K562 (cell line): ENCODE results near the gene HPCAL1. TPM values are rescaled to one million over a fixed set of nuclear protein-coding genes. Genes with fewer than 3 reads are reported as not detected.

Experiments
- CXXC5 ChIP-seq: fragments of 250-450 bp; sonication (Bioruptor Pico); IDR thresholded peaks from 2 replicates; pipeline ENCODE4 v1.8.0; 2022; ENCODE audit warnings: inconsistent platforms, mild to moderate bottlenecking, moderate library complexity
- MAFG ChIP-seq: fragments of 450-650 bp; conservative IDR thresholded peaks from 2 replicates; pipeline ENCODE4 v1.6.1; 2016; ENCODE audit warnings: missing genetic modification characterization, missing compliant biosample characterization
- RAD21 ChIP-seq, 2 experiments: fragments of 250-450 bp in 1 of 2; fragments of 450-650 bp in 1 of 2; sonication (Bioruptor Pico) in 1 of 2; formaldehyde crosslinking in 1 of 2; IDR thresholded peaks in 1 of 2; conservative IDR thresholded peaks in 1 of 2; 2 replicates each; pipeline versions ENCODE4 v1.4.0 to v1.8.0; 2020 to 2022; ENCODE audit warnings: mild to moderate bottlenecking in 2 of 2, moderate library complexity in 1 of 2
- TAF15 ChIP-seq: fragments of 200-400 bp; formaldehyde crosslinking; IDR thresholded peaks from 2 replicates; pipeline ENCODE4 v1.6.1; 2017; ENCODE audit warnings: mild to moderate bottlenecking, low read depth, low read length, moderate library complexity
- TEAD1 ChIP-seq, 2 experiments: fragments of 450-650 bp in 1 of 2; sonication (generic) in 1 of 2; formaldehyde crosslinking; IDR thresholded peaks; 2 replicates each; pipeline versions ENCODE4 v1.4.0 to v1.8.0; 2020 to 2022; ENCODE audit warnings: mild to moderate bottlenecking in 2 of 2, missing genetic modification reagents in 1 of 2
- polyA plus RNA-seq, 8 experiments: library from polyadenylated mRNA; depleted of rRNA in 4 of 8; stranded (reverse) in 5 of 8; unstranded in 3 of 8; fragments of >200 nt; fragmentation: Nextera tagmentation in 2 of 8; fragmentation: Illumina TruSeq in 1 of 8; extraction: Ambion mirVana in 2 of 8; extraction: Trizol in 1 of 8; gene quantifications; 2 replicates each; pipeline versions ENCODE4 v1.2.1 to v1.2.3, GENCODE V29; 2011 to 2014; ENCODE audit warnings: inconsistent platforms in 1 of 8, missing spikeins in 1 of 8
- total RNA-seq, 7 experiments: library from RNA; depleted of rRNA in 6 of 7; stranded (reverse); fragments of >200 nt in 6 of 7; fragmentation: Illumina TruSeq in 2 of 7; extraction: Trizol in 2 of 7; gene quantifications; 2 replicates each; pipeline versions ENCODE4 v1.2.1 to v1.2.3, GENCODE V29; 2011 to 2021; ENCODE audit warnings: low replicate concordance in 1 of 7
- TF ChIP-seq, protein P1 (sequence below), 3 experiments: IDR thresholded peaks in 2 of 3; conservative IDR thresholded peaks in 1 of 3; 2 replicates each; pipeline ENCODE4 v1.5.1; 2011 to 2012; ENCODE audit warnings: low read length in 3 of 3, mild to moderate bottlenecking in 3 of 3, control low read depth in 2 of 3, improper control_type of control experiment in 1 of 3, inconsistent platforms in 1 of 3, low read depth in 1 of 3, mixed read lengths in 1 of 3, moderate library complexity in 1 of 3; ENCODE audit not compliant: insufficient read depth in 2 of 3
- TF ChIP-seq, protein P2 (sequence below): IDR thresholded peaks from 2 replicates; pipeline ENCODE4 v1.6.1; 2011; ENCODE audit warnings: borderline replicate concordance, low read depth, mild to moderate bottlenecking, moderate library complexity, low read length; ENCODE audit not compliant: insufficient read depth, poor library complexity, severe bottlenecking

The HPCAL1 gene
- total and polyA plus RNA-seq, 9 of the 15 experiments (the other 6 are each of a cell fraction or from before 2014, with no cell fraction given): 2.7 to 65.5 (median 23.9) TPM

DNA sequence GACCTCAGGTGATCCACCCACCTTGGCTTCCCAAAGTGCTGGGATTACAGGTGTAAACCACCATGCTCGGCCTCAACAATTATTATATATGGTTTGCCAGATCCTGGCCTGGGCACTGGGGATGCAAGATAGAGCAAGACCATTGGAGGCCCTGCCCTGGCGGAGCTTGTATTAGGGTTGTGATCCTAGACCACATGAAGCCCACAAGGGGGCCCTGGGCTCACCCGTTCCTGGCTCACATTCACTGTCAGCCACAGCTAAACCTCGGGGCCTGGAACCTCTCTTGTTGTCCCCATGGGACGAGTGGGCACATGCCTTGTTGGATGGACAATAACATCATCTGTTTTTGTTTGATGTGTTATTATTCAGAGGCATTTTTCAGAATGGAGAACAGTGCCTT lies 14.9 kb downstream of the HPCAL1 start (continued):
- TF ChIP-seq CXXC5 (CRISPR knock-in tag) (0 out of 2 replicates have a peak, but pooled peaks have one; percentile 16), TEAD1 (CRISPR knock-in tag; IDR thresholded peaks at IDR 0.05) (0 out of 4 replicates have a peak, but pooled peaks of 1 of the 2 experiments have one; percentile 30), MAFG (no peak), RAD21 (CRISPR knock-in tag; conservative IDR thresholded peaks at IDR 0.05 in 1 of 2, IDR thresholded peaks at IDR 0.05 in 1 of 2) (peak in 1 of 2 experiments; percentile 26; a peak in 1 of 4 replicates), TAF15 (no peak)
- TF ChIP-seq, protein P1, sequence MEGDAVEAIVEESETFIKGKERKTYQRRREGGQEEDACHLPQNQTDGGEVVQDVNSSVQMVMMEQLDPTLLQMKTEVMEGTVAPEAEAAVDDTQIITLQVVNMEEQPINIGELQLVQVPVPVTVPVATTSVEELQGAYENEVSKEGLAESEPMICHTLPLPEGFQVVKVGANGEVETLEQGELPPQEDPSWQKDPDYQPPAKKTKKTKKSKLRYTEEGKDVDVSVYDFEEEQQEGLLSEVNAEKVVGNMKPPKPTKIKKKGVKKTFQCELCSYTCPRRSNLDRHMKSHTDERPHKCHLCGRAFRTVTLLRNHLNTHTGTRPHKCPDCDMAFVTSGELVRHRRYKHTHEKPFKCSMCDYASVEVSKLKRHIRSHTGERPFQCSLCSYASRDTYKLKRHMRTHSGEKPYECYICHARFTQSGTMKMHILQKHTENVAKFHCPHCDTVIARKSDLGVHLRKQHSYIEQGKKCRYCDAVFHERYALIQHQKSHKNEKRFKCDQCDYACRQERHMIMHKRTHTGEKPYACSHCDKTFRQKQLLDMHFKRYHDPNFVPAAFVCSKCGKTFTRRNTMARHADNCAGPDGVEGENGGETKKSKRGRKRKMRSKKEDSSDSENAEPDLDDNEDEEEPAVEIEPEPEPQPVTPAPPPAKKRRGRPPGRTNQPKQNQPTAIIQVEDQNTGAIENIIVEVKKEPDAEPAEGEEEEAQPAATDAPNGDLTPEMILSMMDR (IDR thresholded peaks at IDR 0.05 in 2 of 3, conservative IDR thresholded peaks at IDR 0.05 in 1 of 3; ENCODE audit: insufficient read depth in 2 of 3, low read depth in 1 of 3, low read length in 3 of 3): peak; percentile 27 to 38 (median 36); a peak in 3 of 6 replicates
- TF ChIP-seq, protein P2, sequence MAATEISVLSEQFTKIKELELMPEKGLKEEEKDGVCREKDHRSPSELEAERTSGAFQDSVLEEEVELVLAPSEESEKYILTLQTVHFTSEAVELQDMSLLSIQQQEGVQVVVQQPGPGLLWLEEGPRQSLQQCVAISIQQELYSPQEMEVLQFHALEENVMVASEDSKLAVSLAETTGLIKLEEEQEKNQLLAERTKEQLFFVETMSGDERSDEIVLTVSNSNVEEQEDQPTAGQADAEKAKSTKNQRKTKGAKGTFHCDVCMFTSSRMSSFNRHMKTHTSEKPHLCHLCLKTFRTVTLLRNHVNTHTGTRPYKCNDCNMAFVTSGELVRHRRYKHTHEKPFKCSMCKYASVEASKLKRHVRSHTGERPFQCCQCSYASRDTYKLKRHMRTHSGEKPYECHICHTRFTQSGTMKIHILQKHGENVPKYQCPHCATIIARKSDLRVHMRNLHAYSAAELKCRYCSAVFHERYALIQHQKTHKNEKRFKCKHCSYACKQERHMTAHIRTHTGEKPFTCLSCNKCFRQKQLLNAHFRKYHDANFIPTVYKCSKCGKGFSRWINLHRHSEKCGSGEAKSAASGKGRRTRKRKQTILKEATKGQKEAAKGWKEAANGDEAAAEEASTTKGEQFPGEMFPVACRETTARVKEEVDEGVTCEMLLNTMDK: peak; percentile 62
